COLO668 (cell line): ENCODE data around the gene MIB1.

Source experiments
- DNase-seq: peaks from one replicate; lab custom pipeline; 2025; ENCODE audit not compliant: unreplicated experiment; lab: John Stamatoyannopoulos, UW

Gene MIB1

GRCh38 chr18:21868770-21869169 is 128.2 kb downstream of the MIB1 start:
- no peak for DNase-seq

GRCh38 chr18:21889570-21889969 is 149.0 kb downstream of the MIB1 start:
- DNase-seq: no peak

GRCh38 chr18:21894619-21895367 is 154.2 kb downstream of the MIB1 start:
- DNase-seq: no peak

- DNase-seq: no peak
These were observed 156.2 kb downstream of the MIB1 start for GRCh38 chr18:21896732-21897336.

- DNase-seq: peak; percentile 49
These were observed 157.2 kb downstream of the MIB1 start for GRCh38 chr18:21897811-21898210.

GRCh38 chr18:21900605-21901352 is 160.2 kb downstream of the MIB1 start:
- no peak for DNase-seq

GRCh38 chr18:21901423-21901945 is 160.9 kb downstream of the MIB1 start:
- DNase-seq: no peak

GRCh38 chr18:21903709-21904108 is 163.1 kb downstream of the MIB1 start:
- DNase-seq: no peak

- DNase-seq: no peak
These were observed 164.3 kb downstream of the MIB1 start for GRCh38 chr18:21904856-21905255.

GRCh38 chr18:21907451-21907850 is 166.9 kb downstream of the MIB1 start:
- no peak for DNase-seq

- DNase-seq: no peak
These were observed 168.1 kb downstream of the MIB1 start for GRCh38 chr18:21908711-21909110.

GRCh38 chr18:21910906-21911305 is 170.3 kb downstream of the MIB1 start:
- DNase-seq: no peak

GRCh38 chr18:21911551-21911950 is 171.0 kb downstream of the MIB1 start:
- DNase-seq: no peak

- no peak for DNase-seq
These were observed 172.0 kb downstream of the MIB1 start for GRCh38 chr18:21912339-21913239.

GRCh38 chr18:21914739-21915319 is 174.2 kb downstream of the MIB1 start:
- DNase-seq: no peak

GRCh38 chr18:21915546-21915945 is 175.0 kb downstream of the MIB1 start:
- DNase-seq: no peak

- DNase-seq: no peak
These were observed 176.0 kb downstream of the MIB1 start for GRCh38 chr18:21916594-21916993.

GRCh38 chr18:21918693-21919092 is 178.1 kb downstream of the MIB1 start:
- DNase-seq: no peak
